ENCODE measurements around the gene PDCD1LG2. TPM values are rescaled to one million over a fixed set of nuclear protein-coding genes. Genes with fewer than 3 reads are reported as not detected.
"Not testable (repeated sequence)": the region's sequence is repeated elsewhere in the genome, so short reads cannot be mapped to it uniquely, and the experiment has no call there.

Gene PDCD1LG2
- total RNA-seq, 1 experiment from 2014 or later: 4.5 TPM

- peak; percentile 91 for DNase-seq (ENCODE audit: low read depth)
Measured at GRCh38 chr9:5493679-5494511, 16.4 kb upstream of the PDCD1LG2 start.

DNA sequence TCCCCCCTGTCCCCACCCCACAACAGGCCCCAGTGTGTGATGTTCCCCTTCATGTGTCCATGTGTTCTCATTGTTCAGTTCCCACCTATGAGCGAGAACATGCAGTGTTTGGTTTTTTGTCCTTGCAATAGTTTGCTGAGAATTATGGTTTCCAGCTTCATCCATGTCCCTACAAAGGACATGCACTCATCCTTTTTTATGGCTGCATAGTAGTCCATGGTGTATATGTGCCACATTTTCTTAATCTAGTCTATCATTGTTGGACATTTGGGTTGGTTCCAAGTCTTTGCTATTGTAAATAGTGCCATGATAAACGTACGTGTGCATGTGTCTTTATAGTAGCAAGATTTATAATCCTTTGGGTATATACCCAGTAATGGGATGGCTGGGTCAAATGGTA lies 15.6 kb upstream of the PDCD1LG2 start:
- not testable (repeated sequence) for DNase-seq (ENCODE audit: low read depth)

GRCh38 chr9:5499157-5499556 lies 11.2 kb upstream of the PDCD1LG2 start:
- DNase-seq (ENCODE audit: low read depth): no peak

GRCh38 chr9:5499889-5500398 lies 10.4 kb upstream of the PDCD1LG2 start:
- peak; percentile 80 for DNase-seq (ENCODE audit: low read depth)

GRCh38 chr9:5500441-5501235 lies 9.7 kb upstream of the PDCD1LG2 start:
- DNase-seq (ENCODE audit: low read depth): peak; percentile 94

- no peak for DNase-seq (ENCODE audit: low read depth)
Measured at GRCh38 chr9:5502553-5502952, 7.8 kb upstream of the PDCD1LG2 start.

DNA sequence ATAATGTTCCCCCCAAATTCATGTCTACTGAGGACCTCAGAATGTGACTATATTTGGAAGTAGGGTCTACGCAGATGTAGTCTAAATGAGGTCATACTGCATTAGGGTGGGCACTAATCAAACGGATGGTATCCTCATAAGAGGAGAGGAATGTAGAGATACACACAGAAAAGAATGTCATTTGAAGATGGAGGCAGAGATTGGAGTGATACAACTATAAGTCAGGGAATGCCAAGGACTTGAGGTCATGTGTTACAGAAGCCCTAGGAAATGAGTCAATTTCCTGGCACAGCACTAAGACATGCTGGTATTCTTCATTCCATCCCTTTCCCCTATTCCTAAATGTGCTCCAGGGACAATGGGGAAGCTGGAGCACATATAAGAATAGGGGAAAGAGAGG lies 758 bp upstream of the PDCD1LG2 start:
- DNase-seq (ENCODE audit: low read depth): peak; percentile 99

DNA sequence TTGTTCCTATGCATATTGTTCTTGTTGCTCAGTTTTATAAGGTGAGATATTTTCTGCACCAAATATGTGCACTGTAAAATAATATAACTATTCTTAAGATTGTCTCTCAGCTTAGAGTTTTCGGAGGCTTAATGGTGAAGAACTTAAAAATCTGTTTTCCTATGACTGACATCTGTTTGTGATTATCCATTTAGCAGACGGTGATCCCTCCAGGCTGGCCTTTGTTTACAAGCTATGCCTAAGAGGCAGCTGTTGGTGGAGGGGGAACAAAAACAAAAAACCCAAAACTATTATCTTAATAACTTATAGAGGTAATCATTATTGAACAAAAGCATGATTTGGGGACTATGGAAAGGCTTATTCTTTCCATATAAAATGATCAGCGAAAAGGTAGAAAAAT lies 658 bp downstream of the PDCD1LG2 start:
- DNase-seq (ENCODE audit: low read depth): no peak

GRCh38 chr9:5511476-5511875 lies 1.1 kb downstream of the PDCD1LG2 start:
- DNase-seq (ENCODE audit: low read depth): no peak

GRCh38 chr9:5511935-5512580 lies 1.7 kb downstream of the PDCD1LG2 start:
- no peak for DNase-seq (ENCODE audit: low read depth)

DNA sequence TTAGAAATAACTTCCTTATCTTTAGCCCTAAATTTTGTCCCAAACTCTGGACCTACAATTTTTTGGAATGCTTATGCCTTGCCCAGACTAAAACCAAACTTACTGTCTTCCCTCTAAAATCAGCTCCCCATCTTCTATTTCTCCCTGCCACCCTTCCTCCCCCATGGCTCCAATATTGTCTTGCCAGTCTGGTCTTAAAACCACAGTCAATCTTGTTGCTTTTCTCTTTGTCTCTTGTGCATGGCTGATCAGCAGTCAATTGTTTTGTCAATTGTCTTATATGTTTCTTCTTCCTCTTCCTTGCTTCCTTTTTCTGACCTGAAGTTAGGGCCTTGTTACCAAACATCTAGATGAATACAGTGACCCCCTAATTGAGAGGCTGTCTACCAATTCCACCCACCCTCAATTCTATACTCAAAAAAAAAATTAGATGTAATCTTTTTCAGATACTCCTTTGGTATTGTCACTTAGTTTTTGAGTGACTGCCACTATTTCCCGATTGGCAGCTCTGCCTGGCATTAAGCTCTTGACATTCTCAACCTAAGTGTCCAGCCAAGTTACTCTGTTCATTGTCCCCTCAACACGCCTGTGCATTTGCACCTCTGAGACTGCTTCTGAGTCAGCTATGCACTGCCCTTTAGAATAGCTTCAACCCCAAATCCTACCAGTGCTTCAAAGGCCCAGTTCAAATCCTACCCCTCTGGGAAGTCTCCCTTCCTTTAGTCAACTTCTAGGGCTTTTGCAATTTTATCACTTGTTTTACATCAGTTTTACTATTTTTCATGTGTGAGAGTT lies 2.5 kb downstream of the PDCD1LG2 start:
- no peak for DNase-seq (ENCODE audit: low read depth)

GRCh38 chr9:5513966-5514616 lies 3.8 kb downstream of the PDCD1LG2 start:
- DNase-seq (ENCODE audit: low read depth): no peak

GRCh38 chr9:5514617-5515260 lies 4.4 kb downstream of the PDCD1LG2 start:
- DNase-seq (ENCODE audit: low read depth): no peak

- DNase-seq (ENCODE audit: low read depth): no peak
Measured at GRCh38 chr9:5515261-5515650, 4.9 kb downstream of the PDCD1LG2 start.

- DNase-seq (ENCODE audit: low read depth): no peak
Measured at GRCh38 chr9:5516453-5517220, 6.3 kb downstream of the PDCD1LG2 start.

DNA sequence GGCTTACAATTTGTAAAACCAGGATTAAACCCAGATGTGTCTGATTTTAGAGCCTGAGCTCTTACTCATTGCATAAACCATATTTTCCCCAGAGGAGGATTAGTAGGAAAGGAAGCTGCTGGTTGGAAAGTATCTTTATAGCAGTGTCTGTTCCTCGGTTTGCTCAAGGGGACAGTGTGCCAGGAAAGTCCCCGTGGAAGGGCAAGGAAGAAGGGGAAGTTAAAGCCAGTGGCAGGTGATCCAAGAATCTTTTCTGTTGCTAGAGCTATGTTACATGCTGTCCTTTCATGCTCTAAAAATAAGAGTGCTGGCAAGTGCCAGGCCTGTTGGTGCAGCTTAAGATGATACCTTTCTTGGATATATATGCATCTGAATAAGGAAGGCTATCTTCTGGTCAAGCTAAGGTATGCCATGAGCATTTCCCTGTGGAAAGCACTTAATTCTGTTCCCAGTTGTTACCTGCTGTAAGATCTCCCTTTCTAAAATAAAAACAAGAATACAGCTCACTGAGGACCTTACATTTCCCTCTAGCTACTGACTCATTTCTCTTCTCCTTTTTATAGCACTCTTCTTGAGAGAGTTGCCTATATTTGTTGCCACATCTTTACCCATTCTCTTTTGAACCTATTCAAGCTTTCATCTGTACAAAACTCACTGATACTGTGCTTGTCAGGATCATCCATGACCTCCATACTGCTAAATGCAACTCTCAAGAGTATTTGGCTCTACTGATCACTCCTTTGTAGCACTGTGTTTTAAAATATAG lies 8.0 kb downstream of the PDCD1LG2 start:
- no peak for DNase-seq (ENCODE audit: low read depth)

DNA sequence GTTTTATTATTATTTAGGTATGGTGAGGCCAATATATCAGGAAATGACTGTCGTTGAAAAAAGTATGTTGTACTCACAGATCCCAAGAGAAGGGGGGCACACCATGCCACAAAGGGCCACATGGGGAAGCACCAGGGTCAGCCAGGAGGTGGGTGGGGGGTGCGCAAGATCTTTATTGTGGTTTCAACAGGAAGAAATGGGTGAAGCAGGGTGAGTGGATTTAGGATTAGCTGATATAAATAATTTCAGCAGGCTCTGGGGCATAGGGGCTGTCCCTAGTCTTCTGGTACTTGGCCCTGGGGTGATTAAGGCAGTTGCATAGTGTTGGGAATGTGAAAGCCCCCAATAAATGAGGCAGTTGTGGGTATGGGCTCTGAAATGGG lies 8.6 kb downstream of the PDCD1LG2 start:
- DNase-seq (ENCODE audit: low read depth): no peak

- DNase-seq (ENCODE audit: low read depth): no peak
Measured at GRCh38 chr9:5524090-5524489, 13.8 kb downstream of the PDCD1LG2 start.

All from HT1080 (cell line).